Activated naive CD8-positive, alpha-beta T cell treated with anti-CD3 and anti-CD28 coated beads, Interleukin-2, amount 50 U/mL, for 24 hours (primary cell): ENCODE measurements around the gene RGS5.

Experiments used
- ATAC-seq: fragments of 150-1000 bp; cut with Tn5 transposase; one replicate; pipeline ENCODE4 v1.10.0; 2021
- DNase-seq: peaks from one replicate; pipeline ENCODE4 v3.0.0; 2021
- H3K27ac Mint-ChIP-seq: one replicate; pipeline ENCODE4 v1.8.0; 2021; ENCODE audit warnings: mild to moderate bottlenecking, mixed read lengths
- H3K27me3 Mint-ChIP-seq: one replicate; pipeline ENCODE4 v1.8.0; 2021; ENCODE audit warnings: mixed read lengths
- H3K36me3 Mint-ChIP-seq: one replicate; pipeline ENCODE4 v1.8.0; 2021; ENCODE audit warnings: low read depth, mixed read lengths
- H3K4me1 Mint-ChIP-seq: one replicate; pipeline ENCODE4 v1.8.0; 2021; ENCODE audit warnings: mixed read lengths
- H3K4me3 Mint-ChIP-seq: one replicate; pipeline ENCODE4 v1.8.0; 2021; ENCODE audit warnings: mild to moderate bottlenecking, moderate library complexity, mixed read lengths
- H3K9me3 Mint-ChIP-seq: one replicate; pipeline ENCODE4 v1.8.0; 2021; ENCODE audit warnings: mixed read lengths

The RGS5 gene

GRCh38 chr1:163144418-163144817 is 58.3 kb downstream of the RGS5 start:
- Mint-ChIP-seq H3K36me3 (no peaks in the 10 kb centered on the region), H3K9me3 (no peaks in the 10 kb centered on the region), H3K4me3 (no peak overlapping the region), H3K4me1 (no peaks in the 10 kb centered on the region), H3K27me3 (no peaks in the 10 kb centered on the region), H3K27ac (no peak overlapping the region)
- ATAC-seq (no peak), DNase-seq (no peak)

GRCh38 chr1:163142152-163142551 is 60.6 kb downstream of the RGS5 start:
- DNase-seq (no peak), ATAC-seq (no peak)
- Mint-ChIP-seq H3K27me3 (no peaks in the 10 kb centered on the region), H3K27ac (no peak overlapping the region), H3K36me3 (no peaks in the 10 kb centered on the region), H3K4me1 (no peaks in the 10 kb centered on the region), H3K4me3 (no peak overlapping the region), H3K9me3 (no peaks in the 10 kb centered on the region)

- DNase-seq (no peak), ATAC-seq (no peak)
- Mint-ChIP-seq H3K9me3 (no peaks in the 10 kb centered on the region), H3K27ac (no peak overlapping the region), H3K27me3 (no peaks in the 10 kb centered on the region), H3K36me3 (no peaks in the 10 kb centered on the region), H3K4me3 (no peak overlapping the region), H3K4me1 (no peaks in the 10 kb centered on the region)
Measured at GRCh38 chr1:163141556-163141955, 61.2 kb downstream of the RGS5 start.

- no peak for ATAC-seq
- Mint-ChIP-seq H3K27ac (no peak overlapping the region), H3K9me3 (no peaks in the 10 kb centered on the region), H3K4me3 (no peak overlapping the region), H3K27me3 (no peaks in the 10 kb centered on the region), H3K36me3 (no peaks in the 10 kb centered on the region), H3K4me1 (no peaks in the 10 kb centered on the region)
- DNase-seq = no peak
Measured at GRCh38 chr1:163137556-163138265, 65.0 kb downstream of the RGS5 start.

GRCh38 chr1:163131981-163132380 is 70.7 kb downstream of the RGS5 start:
- Mint-ChIP-seq H3K27ac (no peak overlapping the region), H3K4me1 (no peaks in the 10 kb centered on the region), H3K9me3 (no peaks in the 10 kb centered on the region), H3K4me3 (no peak overlapping the region), H3K27me3 (peaks cover 3% of the 10 kb centered on the region), H3K36me3 (no peaks in the 10 kb centered on the region)
- DNase-seq = no peak
- ATAC-seq = no peak

GRCh38 chr1:163130225-163130856 is 72.4 kb downstream of the RGS5 start:
- H3K27ac Mint-ChIP-seq = no peak overlapping the region
- H3K4me3 Mint-ChIP-seq = no peak overlapping the region
- H3K9me3 Mint-ChIP-seq = no peaks in the 10 kb centered on the region
- H3K27me3 Mint-ChIP-seq = peaks cover 3% of the 10 kb centered on the region
- no peak for ATAC-seq
- no peak for DNase-seq
- no peaks in the 10 kb centered on the region for H3K36me3 Mint-ChIP-seq
- H3K4me1 Mint-ChIP-seq = no peaks in the 10 kb centered on the region

- Mint-ChIP-seq H3K4me1 (no peaks in the 10 kb centered on the region), H3K27me3 (peaks cover 7% of the 10 kb centered on the region), H3K36me3 (no peaks in the 10 kb centered on the region), H3K4me3 (no peak overlapping the region), H3K27ac (no peak overlapping the region), H3K9me3 (no peaks in the 10 kb centered on the region)
- ATAC-seq (no peak), DNase-seq (no peak)
Measured at GRCh38 chr1:163128282-163128681, 74.4 kb downstream of the RGS5 start.

GRCh38 chr1:163124812-163125211 is 77.9 kb downstream of the RGS5 start:
- H3K4me1 Mint-ChIP-seq = no peaks in the 10 kb centered on the region
- no peak for DNase-seq
- no peaks in the 10 kb centered on the region for H3K36me3 Mint-ChIP-seq
- no peaks in the 10 kb centered on the region for H3K9me3 Mint-ChIP-seq
- no peak overlapping the region for H3K4me3 Mint-ChIP-seq
- no peak overlapping the region for H3K27ac Mint-ChIP-seq
- peaks cover 8% of the 10 kb centered on the region for H3K27me3 Mint-ChIP-seq
- ATAC-seq = no peak

GRCh38 chr1:163120372-163120771 is 82.3 kb downstream of the RGS5 start:
- ATAC-seq (no peak), DNase-seq (no peak)
- peaks cover 15% of the 10 kb centered on the region for H3K27me3 Mint-ChIP-seq

GRCh38 chr1:163119707-163120106 is 83.0 kb downstream of the RGS5 start:
- H3K27ac Mint-ChIP-seq = no peak overlapping the region
- H3K4me1 Mint-ChIP-seq = no peaks in the 10 kb centered on the region
- ATAC-seq (no peak), DNase-seq (no peak)
- H3K27me3 Mint-ChIP-seq = peaks cover 15% of the 10 kb centered on the region
- H3K4me3 Mint-ChIP-seq = no peak overlapping the region
- no peaks in the 10 kb centered on the region for H3K9me3 Mint-ChIP-seq
- no peaks in the 10 kb centered on the region for H3K36me3 Mint-ChIP-seq

More at GRCh38 chr1:163120372-163120771, 82.3 kb downstream of the RGS5 start:
- Mint-ChIP-seq H3K9me3 (no peaks in the 10 kb centered on the region), H3K4me3 (no peak overlapping the region), H3K36me3 (no peaks in the 10 kb centered on the region), H3K27ac (no peak overlapping the region), H3K4me1 (no peaks in the 10 kb centered on the region)

- no peak for ATAC-seq
- peaks cover 18% of the 10 kb centered on the region for H3K27me3 Mint-ChIP-seq
- H3K4me3 Mint-ChIP-seq = no peak overlapping the region
- H3K36me3 Mint-ChIP-seq = no peaks in the 10 kb centered on the region
- DNase-seq = no peak
- H3K4me1 Mint-ChIP-seq = no peaks in the 10 kb centered on the region
- peaks cover 3% of the 10 kb centered on the region for H3K9me3 Mint-ChIP-seq
- H3K27ac Mint-ChIP-seq = no peak overlapping the region
Measured at GRCh38 chr1:163115887-163116286, 86.8 kb downstream of the RGS5 start.

- ATAC-seq (no peak), DNase-seq (no peak)
- no peaks in the 10 kb centered on the region for H3K4me1 Mint-ChIP-seq
- no peak overlapping the region for H3K4me3 Mint-ChIP-seq
- H3K36me3 Mint-ChIP-seq = no peaks in the 10 kb centered on the region
- H3K27me3 Mint-ChIP-seq = peaks cover 13% of the 10 kb centered on the region
- peaks cover 7% of the 10 kb centered on the region for H3K9me3 Mint-ChIP-seq
- H3K27ac Mint-ChIP-seq = no peak overlapping the region
Measured at GRCh38 chr1:163107655-163108054, 95.1 kb downstream of the RGS5 start.

- no peaks in the 10 kb centered on the region for H3K36me3 Mint-ChIP-seq
- DNase-seq (no peak), ATAC-seq (no peak)
- H3K9me3 Mint-ChIP-seq = peaks cover 7% of the 10 kb centered on the region
- H3K4me1 Mint-ChIP-seq = no peaks in the 10 kb centered on the region
- peaks cover 10% of the 10 kb centered on the region for H3K27me3 Mint-ChIP-seq
- no peak overlapping the region for H3K27ac Mint-ChIP-seq
- H3K4me3 Mint-ChIP-seq = no peak overlapping the region
Measured at GRCh38 chr1:163106364-163106987, 96.2 kb downstream of the RGS5 start.

- peaks cover 8% of the 10 kb centered on the region for H3K27me3 Mint-ChIP-seq
- no peaks in the 10 kb centered on the region for H3K9me3 Mint-ChIP-seq
- DNase-seq = no peak
- H3K4me3 Mint-ChIP-seq = no peak overlapping the region
- H3K36me3 Mint-ChIP-seq = no peaks in the 10 kb centered on the region
- H3K27ac Mint-ChIP-seq = no peak overlapping the region
- no peak for ATAC-seq
- H3K4me1 Mint-ChIP-seq = no peaks in the 10 kb centered on the region
Measured at GRCh38 chr1:163104385-163105099, 98.2 kb downstream of the RGS5 start.

GRCh38 chr1:163102590-163102989 is 100.1 kb downstream of the RGS5 start:
- no peak overlapping the region for H3K4me3 Mint-ChIP-seq
- no peak for ATAC-seq
- H3K27ac Mint-ChIP-seq = no peak overlapping the region
- no peak for DNase-seq
- peaks cover 6% of the 10 kb centered on the region for H3K27me3 Mint-ChIP-seq
- no peaks in the 10 kb centered on the region for H3K4me1 Mint-ChIP-seq
- H3K9me3 Mint-ChIP-seq = no peaks in the 10 kb centered on the region
- H3K36me3 Mint-ChIP-seq = no peaks in the 10 kb centered on the region
